ENCODE results near the gene PARD3.

PARD3 gene

DNA sequence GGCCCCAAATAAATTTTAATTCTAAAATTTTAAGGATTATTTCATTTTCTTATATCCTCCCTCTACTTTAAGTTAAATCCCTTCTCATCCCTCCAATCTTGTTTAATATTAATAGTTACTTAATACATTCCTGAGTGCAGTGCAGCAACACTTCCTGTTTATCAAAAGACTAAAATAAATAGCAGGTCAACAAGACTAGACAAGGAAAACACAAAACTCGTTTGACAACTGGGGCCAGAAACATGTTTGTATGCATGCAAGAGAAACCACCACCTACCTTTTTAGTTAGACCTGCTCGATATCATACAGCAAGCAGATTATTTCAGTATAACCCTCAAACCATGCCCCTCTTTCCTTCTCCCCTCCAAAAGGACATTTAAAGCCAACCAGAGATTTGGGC is 95.8 kb downstream of the PARD3 start:
- H3K9me3 ChIP-seq (ENCODE audit: severe bottlenecking) = no peaks in the 10 kb centered on the region
- H3K36me3 ChIP-seq = no peaks in the 10 kb centered on the region
- no peak overlapping the region for H3K4me3 ChIP-seq (ENCODE audit: low read depth, low read length)
- no peak overlapping the region for H3K27ac ChIP-seq
- no peak for DNase-seq
- TF ChIP-seq, protein P1, sequence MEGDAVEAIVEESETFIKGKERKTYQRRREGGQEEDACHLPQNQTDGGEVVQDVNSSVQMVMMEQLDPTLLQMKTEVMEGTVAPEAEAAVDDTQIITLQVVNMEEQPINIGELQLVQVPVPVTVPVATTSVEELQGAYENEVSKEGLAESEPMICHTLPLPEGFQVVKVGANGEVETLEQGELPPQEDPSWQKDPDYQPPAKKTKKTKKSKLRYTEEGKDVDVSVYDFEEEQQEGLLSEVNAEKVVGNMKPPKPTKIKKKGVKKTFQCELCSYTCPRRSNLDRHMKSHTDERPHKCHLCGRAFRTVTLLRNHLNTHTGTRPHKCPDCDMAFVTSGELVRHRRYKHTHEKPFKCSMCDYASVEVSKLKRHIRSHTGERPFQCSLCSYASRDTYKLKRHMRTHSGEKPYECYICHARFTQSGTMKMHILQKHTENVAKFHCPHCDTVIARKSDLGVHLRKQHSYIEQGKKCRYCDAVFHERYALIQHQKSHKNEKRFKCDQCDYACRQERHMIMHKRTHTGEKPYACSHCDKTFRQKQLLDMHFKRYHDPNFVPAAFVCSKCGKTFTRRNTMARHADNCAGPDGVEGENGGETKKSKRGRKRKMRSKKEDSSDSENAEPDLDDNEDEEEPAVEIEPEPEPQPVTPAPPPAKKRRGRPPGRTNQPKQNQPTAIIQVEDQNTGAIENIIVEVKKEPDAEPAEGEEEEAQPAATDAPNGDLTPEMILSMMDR (IDR thresholded peaks at IDR 0.05; ENCODE audit: low read depth, low read length) = no peak
- H3K27me3 ChIP-seq (ENCODE audit: insufficient read depth, low read depth, severe bottlenecking) = no peaks in the 10 kb centered on the region

- Histone ChIP-seq H3K4me3 (ENCODE audit: low read depth, low read length) (no peak overlapping the region), H3K36me3 (no peaks in the 10 kb centered on the region), H3K27me3 (ENCODE audit: insufficient read depth, low read depth, severe bottlenecking) (no peaks in the 10 kb centered on the region), H3K27ac (no peak overlapping the region), H3K9me3 (ENCODE audit: severe bottlenecking) (no peaks in the 10 kb centered on the region)
- no peak for DNase-seq
- TF ChIP-seq, protein P1 (IDR thresholded peaks at IDR 0.05; ENCODE audit: low read depth, low read length) = no peak
These were observed 97.7 kb downstream of the PARD3 start for GRCh38 chr10:34717429-34717828.

- TF ChIP-seq, protein P1 (IDR thresholded peaks at IDR 0.05; ENCODE audit: low read depth, low read length) = no peak
- H3K27ac ChIP-seq = no peak overlapping the region
- H3K36me3 ChIP-seq = no peaks in the 10 kb centered on the region
- no peak for DNase-seq
- no peak overlapping the region for H3K4me3 ChIP-seq (ENCODE audit: low read depth, low read length)
- no peaks in the 10 kb centered on the region for H3K27me3 ChIP-seq (ENCODE audit: insufficient read depth, low read depth, severe bottlenecking)
- no peaks in the 10 kb centered on the region for H3K9me3 ChIP-seq (ENCODE audit: severe bottlenecking)
These were observed 98.1 kb downstream of the PARD3 start for GRCh38 chr10:34716958-34717357.

- Histone ChIP-seq H3K4me3 (ENCODE audit: low read depth, low read length) (no peak overlapping the region), H3K9me3 (ENCODE audit: severe bottlenecking) (no peaks in the 10 kb centered on the region), H3K27ac (no peak overlapping the region), H3K36me3 (no peaks in the 10 kb centered on the region), H3K27me3 (ENCODE audit: insufficient read depth, low read depth, severe bottlenecking) (no peaks in the 10 kb centered on the region)
- TF ChIP-seq, protein P1 (IDR thresholded peaks at IDR 0.05; ENCODE audit: low read depth, low read length) = no peak
- no peak for DNase-seq
These were observed 98.9 kb downstream of the PARD3 start for GRCh38 chr10:34716234-34716633.

DNA sequence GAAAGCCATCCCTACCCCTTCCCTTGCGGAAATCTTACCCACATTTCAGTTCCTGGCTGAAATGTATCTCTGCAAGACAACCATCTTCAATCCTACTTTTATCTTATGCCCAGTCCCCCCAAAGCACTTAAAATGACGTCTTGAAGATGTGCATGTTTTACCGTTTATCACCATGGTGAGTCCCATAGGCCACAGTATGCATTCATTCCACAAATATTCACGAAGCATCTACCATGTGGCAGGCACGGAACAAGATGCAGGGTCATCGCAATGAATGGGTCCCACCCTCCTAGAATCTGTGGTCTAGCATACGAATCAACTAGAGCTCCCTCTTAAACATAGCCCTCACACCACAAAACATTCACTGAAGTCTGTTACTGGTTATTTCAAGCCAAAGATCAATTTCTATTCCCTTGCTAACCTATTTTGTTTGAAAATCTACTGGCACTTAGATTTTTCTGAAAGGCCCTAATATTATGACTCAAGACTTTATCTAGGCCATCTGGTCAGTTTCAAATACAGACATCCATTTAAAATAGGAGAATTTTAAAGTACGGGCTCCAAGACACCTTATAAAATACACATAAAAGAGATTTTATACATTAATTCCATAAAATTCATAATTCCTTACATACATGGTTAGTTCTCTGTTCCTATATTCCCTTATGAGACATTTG is 99.4 kb downstream of the PARD3 start:
- Histone ChIP-seq H3K27me3 (ENCODE audit: insufficient read depth, low read depth, severe bottlenecking) (no peaks in the 10 kb centered on the region), H3K27ac (no peak overlapping the region), H3K9me3 (ENCODE audit: severe bottlenecking) (no peaks in the 10 kb centered on the region), H3K4me3 (ENCODE audit: low read depth, low read length) (no peak overlapping the region), H3K36me3 (no peaks in the 10 kb centered on the region)
- no peak for DNase-seq
- TF ChIP-seq, protein P1 (IDR thresholded peaks at IDR 0.05; ENCODE audit: low read depth, low read length) = no peak

- TF ChIP-seq, protein P1 (IDR thresholded peaks at IDR 0.05; ENCODE audit: low read depth, low read length) = no peak
- Histone ChIP-seq H3K4me3 (ENCODE audit: low read depth, low read length) (no peak overlapping the region), H3K27ac (no peak overlapping the region), H3K9me3 (ENCODE audit: severe bottlenecking) (no peaks in the 10 kb centered on the region), H3K27me3 (ENCODE audit: insufficient read depth, low read depth, severe bottlenecking) (no peaks in the 10 kb centered on the region), H3K36me3 (no peaks in the 10 kb centered on the region)
- no peak for DNase-seq
These were observed 101.2 kb downstream of the PARD3 start for GRCh38 chr10:34713875-34714274.

Measured in WERI-Rb-1 (cell line).